H1 (cell line): ENCODE data around the gene CELF4. TPM values are rescaled to one million over a fixed set of nuclear protein-coding genes. Genes with fewer than 3 reads are reported as not detected.

Experiments used
- CHD7 ChIP-seq: fragments of 300-600 bp; sonication (generic); IDR thresholded peaks from 2 replicates; pipeline ENCODE4 v1.7.1; 2012; ENCODE audit warnings: low read length, moderate library complexity, mild to moderate bottlenecking, inconsistent platforms; ENCODE audit not compliant: insufficient replicate concordance
- CREB1 ChIP-seq: IDR thresholded peaks from 2 replicates; pipeline ENCODE4 v1.6.1; 2012; ENCODE audit warnings: inconsistent platforms
- MAX ChIP-seq: IDR thresholded peaks from 2 replicates; pipeline ENCODE4 v1.6.1; 2012; ENCODE audit warnings: inconsistent platforms
- RNF2 ChIP-seq: fragments of 200-900, 300-1000 bp; sonication (generic); IDR thresholded peaks from 2 replicates; pipeline ENCODE4 v1.7.1; 2016; ENCODE audit warnings: borderline replicate concordance, low read depth, mild to moderate bottlenecking, antibody characterized with exemption, low read length; ENCODE audit not compliant: poor library complexity, severe bottlenecking; ENCODE audit errors: missing control alignments
- SAP30 ChIP-seq: fragments of 300-600 bp; sonication (generic); IDR thresholded peaks from 2 replicates; pipeline ENCODE4 v1.7.1; 2012; ENCODE audit warnings: low read length, moderate library complexity, mild to moderate bottlenecking, inconsistent platforms; ENCODE audit not compliant: insufficient read depth, insufficient replicate concordance
- TEAD4 ChIP-seq: IDR thresholded peaks from 2 replicates; pipeline ENCODE4 v1.6.1; 2012; ENCODE audit warnings: low read depth, low read length, inconsistent platforms, mixed read lengths
- polyA plus RNA-seq, 7 experiments: library from polyadenylated mRNA; depleted of rRNA in 3 of 7; stranded (reverse) in 5 of 7; unstranded in 2 of 7; fragments of >200 nt in 5 of 7; fragments of 200-250 nt in 2 of 7; gene quantifications; 1 replicate in 5 of 7; 2 replicates in 1 of 7; 4 replicates in 1 of 7; pipeline versions ENCODE4 v1.2.1 to v1.2.3, GENCODE V29; 2011 to 2013; ENCODE audit warnings: missing spikeins in 2 of 7, mixed read lengths in 2 of 7
- total RNA-seq: library from RNA; stranded (reverse); fragmentation: NEBNext Ultra II Directional; extraction: Animal tissue kit (Norgen Biotek cat#: 25700); gene quantifications from 2 replicates; pipeline ENCODE4 v1.2.1, GENCODE V29; 2021

Gene CELF4
- total and polyA plus RNA-seq, 2 of the 8 experiments (the other 6 are each of a cell fraction or from before 2014, with no cell fraction given): 1.6 to 3.4 TPM

GRCh38 chr18:37484983-37485834, 80.4 kb downstream of the CELF4 start (continued):
- TF ChIP-seq SAP30 (no peak), CREB1 (no peak), TEAD4 (no peak; the same call in 1 of the 2 replicates), MAX (peak; percentile 59), RNF2 (no peak), CHD7 (no peak)
